ENCODE results near the gene TTPAL. TPM values are rescaled to one million over a fixed set of nuclear protein-coding genes. Genes with fewer than 3 reads are reported as not detected.

The TTPAL gene
- total RNA-seq, 1 experiment from 2014 or later = 10.3 TPM

GRCh38 chr20:44494266-44494665, 18.6 kb downstream of the TTPAL start:
- no peak overlapping the region for H3K4me3 Mint-ChIP-seq
- ChIA-PET POLR2A (interaction anchor here (0.6 kb wide), 1 partner anchor 129 kb away, joined by 4 read pairs; no protein-coding TSS in a partner anchor), CTCF (no interaction called here)
- H3K4me1 Mint-ChIP-seq = no peaks in the 10 kb centered on the region
- no peaks in the 10 kb centered on the region for H3K9me3 Mint-ChIP-seq
- no peak for ATAC-seq
- TF ChIP-seq ZBTB21 (CRISPR knock-in tag; IDR thresholded peaks at IDR 0.05; ENCODE audit: borderline replicate concordance) (no peak), ZBTB43 (CRISPR knock-in tag; IDR thresholded peaks at IDR 0.05) (no peak), ELF4 (CRISPR knock-in tag; IDR thresholded peaks at IDR 0.05; ENCODE audit: low read depth) (no peak), RORB (CRISPR knock-in tag; IDR thresholded peaks at IDR 0.05) (no peak), ZNF317 (CRISPR knock-in tag; IDR thresholded peaks at IDR 0.05; ENCODE audit: borderline replicate concordance, low read depth) (no peak), ZNF232 (CRISPR knock-in tag; IDR thresholded peaks at IDR 0.05) (no peak), ESRRA (CRISPR knock-in tag; IDR thresholded peaks at IDR 0.05; ENCODE audit: borderline replicate concordance) (no peak), ATF2 (CRISPR knock-in tag; IDR thresholded peaks at IDR 0.05; ENCODE audit: borderline replicate concordance, low read depth) (no peak), SMAD3 (CRISPR knock-in tag; IDR thresholded peaks at IDR 0.05; ENCODE audit: borderline replicate concordance) (no peak)
- no peaks in the 10 kb centered on the region for H3K27me3 Mint-ChIP-seq (ENCODE audit: low read depth)
- peaks cover 46% of the 10 kb centered on the region for H3K36me3 Mint-ChIP-seq
- no peak overlapping the region for H3K27ac Mint-ChIP-seq
- no peak for DNase-seq (ENCODE audit: low spot score)

GRCh38 chr20:44494681-44495080, 19.0 kb downstream of the TTPAL start:
- Mint-ChIP-seq H3K4me3 (no peak overlapping the region), H3K4me1 (no peaks in the 10 kb centered on the region), H3K9me3 (no peaks in the 10 kb centered on the region), H3K27me3 (ENCODE audit: low read depth) (no peaks in the 10 kb centered on the region), H3K36me3 (peaks cover 44% of the 10 kb centered on the region), H3K27ac (no peak overlapping the region)
- ATAC-seq (no peak), DNase-seq (ENCODE audit: low spot score) (no peak)
- TF ChIP-seq NR1H2 (CRISPR knock-in tag; IDR thresholded peaks at IDR 0.05) (no peak), PRRX2 (CRISPR knock-in tag; IDR thresholded peaks at IDR 0.05) (no peak), ZNF425 (CRISPR knock-in tag; conservative IDR thresholded peaks at IDR 0.05) (no peak), HMGXB4 (CRISPR knock-in tag; IDR thresholded peaks at IDR 0.05) (no peak), ATF1 (CRISPR knock-in tag; IDR thresholded peaks at IDR 0.05) (no peak), SMAD3 (CRISPR knock-in tag; IDR thresholded peaks at IDR 0.05; ENCODE audit: borderline replicate concordance) (no peak), ZNF138 (CRISPR knock-in tag; conservative IDR thresholded peaks at IDR 0.05) (no peak), GTF2I (CRISPR knock-in tag; conservative IDR thresholded peaks at IDR 0.05) (no peak), PREB (CRISPR knock-in tag; IDR thresholded peaks at IDR 0.05; ENCODE audit: borderline replicate concordance) (no peak), RORB (CRISPR knock-in tag; IDR thresholded peaks at IDR 0.05) (no peak), CREB1 (CRISPR knock-in tag; IDR thresholded peaks at IDR 0.05) (no peak), ZNF219 (CRISPR knock-in tag; IDR thresholded peaks at IDR 0.05; ENCODE audit: borderline replicate concordance) (no peak), KAT7 (CRISPR knock-in tag; IDR thresholded peaks at IDR 0.05; ENCODE audit: borderline replicate concordance) (no peak), E2F4 (CRISPR knock-in tag; IDR thresholded peaks at IDR 0.05; ENCODE audit: borderline replicate concordance, low read depth) (no peak), ATF3 (CRISPR knock-in tag; conservative IDR thresholded peaks at IDR 0.05) (no peak), MXD4 (CRISPR knock-in tag; IDR thresholded peaks at IDR 0.05; ENCODE audit: borderline replicate concordance) (no peak), ZNF263 (CRISPR knock-in tag; IDR thresholded peaks at IDR 0.05; ENCODE audit: low read depth) (no peak), ZNF512 (CRISPR knock-in tag; IDR thresholded peaks at IDR 0.05; ENCODE audit: borderline replicate concordance) (no peak)
- CTCF ChIA-PET = no interaction called here
- POLR2A ChIA-PET = interaction anchor here (0.6 kb wide), 1 partner anchor 129 kb away, joined by 4 read pairs; no protein-coding TSS in a partner anchor
